Natural killer cell (primary cell): ENCODE data around the gene SLC6A4. TPM values are rescaled to one million over a fixed set of nuclear protein-coding genes. Genes with fewer than 3 reads are reported as not detected.

Experiments
- ATAC-seq, 3 donors: fragments of 150-1000 bp in 2 of 3; fragments of 200-7000 bp in 1 of 3; cut with Tn5 transposase; 1 replicate in 1 of 3; 2 replicates in 2 of 3; pipeline ENCODE4 v1.10.0; 2021; ENCODE audit warnings: mild to moderate bottlenecking in 2 of 3, moderate library complexity in 2 of 3
- DNase-seq, 2 donors: peaks; one replicate each; pipeline versions ENCODE4 v3.0.0 to v3.0.0-alpha.2; 2013 to 2021; ENCODE audit warnings: mixed read lengths in 1 of 2
- H3K27ac ChIP-seq: one replicate; pipeline ENCODE4 v1.5.1; 2013; ENCODE audit warnings: mild to moderate bottlenecking, low read length
- H3K27me3 ChIP-seq: one replicate; pipeline ENCODE4 v1.6.1; 2013; ENCODE audit warnings: low read length; ENCODE audit not compliant: control insufficient read depth, insufficient read depth
- H3K36me3 ChIP-seq: one replicate; pipeline ENCODE4 v1.6.1; 2013; ENCODE audit warnings: low read length; ENCODE audit not compliant: control insufficient read depth, insufficient read depth
- H3K4me1 ChIP-seq: one replicate; pipeline ENCODE4 v1.6.1; 2013; ENCODE audit warnings: low read length; ENCODE audit not compliant: control insufficient read depth, insufficient read depth
- H3K4me3 ChIP-seq: one replicate; pipeline ENCODE4 v1.5.1; 2013; ENCODE audit warnings: low read length
- H3K9me3 ChIP-seq: one replicate; pipeline ENCODE4 v1.6.1; 2013; ENCODE audit warnings: low read length; ENCODE audit not compliant: control insufficient read depth, insufficient read depth
- H3K27ac Mint-ChIP-seq, 2 donors: one replicate each; pipeline ENCODE4 v1.8.0; 2022; ENCODE audit warnings: mild to moderate bottlenecking in 2 of 2, mixed read lengths in 2 of 2, moderate library complexity in 1 of 2
- H3K27me3 Mint-ChIP-seq, 2 donors: one replicate each; pipeline ENCODE4 v1.8.0; 2022; ENCODE audit warnings: low read depth in 2 of 2, mixed read lengths in 2 of 2
- H3K36me3 Mint-ChIP-seq: one replicate; pipeline ENCODE4 v1.8.0; 2022; ENCODE audit warnings: mixed read lengths
- H3K4me1 Mint-ChIP-seq, 2 donors: one replicate each; pipeline ENCODE4 v1.8.0; 2022; ENCODE audit warnings: mixed read lengths in 2 of 2
- H3K4me3 Mint-ChIP-seq: one replicate; pipeline ENCODE4 v1.8.0; 2022; ENCODE audit warnings: mild to moderate bottlenecking, moderate library complexity, mixed read lengths
- H3K9me3 Mint-ChIP-seq, 2 donors: one replicate each; pipeline ENCODE4 v1.8.0; 2022; ENCODE audit warnings: mixed read lengths in 2 of 2
- CTCF ChIP-seq: fragments of 200-600 bp; IDR thresholded peaks from one replicate; pipeline ENCODE4 v1.8.0; 2022; ENCODE audit warnings: antibody characterized with exemption
- whole genome bisulfite sequencing: methylation state at CpG from one replicate; pipeline ENCODE4 v1.1.7; 2013; ENCODE audit warnings: missing lambda C conversion rate; ENCODE audit not compliant: insufficient coverage; 5-methylcytosine and 5-hydroxymethylcytosine counted together
- intact Hi-C: fragments of 100-400 bp; cut with micrococcal nuclease; formaldehyde crosslinking; loops from one replicate; pipeline ENCODE4 v1.14.2; 2022
- total RNA-seq, 4 donors: library from RNA; stranded (reverse); fragments of 120-200 nt in 1 of 4; gene quantifications; one replicate each; pipeline versions ENCODE4 v1.2.3 to v1.2.4, GENCODE V29; 2013 to 2022

The SLC6A4 gene
- total RNA-seq, 3 donors from 2014 or later (not counting 1 experiment from before 2014, with no cell fraction given) = 0.43 to 3.5 (median 0.58) TPM

GRCh38 chr17:30225112-30225511, 10.4 kb downstream of the SLC6A4 start:
- no peak for ATAC-seq
- intact Hi-C loops = no loop called here
- Histone ChIP-seq H3K4me3 (no peak overlapping the region), H3K4me1 (no peaks in the 10 kb centered on the region), H3K27me3 (no peaks in the 10 kb centered on the region), H3K9me3 (no peaks in the 10 kb centered on the region), H3K36me3 (no peaks in the 10 kb centered on the region), H3K27ac (no peak overlapping the region)
- no peaks in the 10 kb centered on the region for H3K4me1 Mint-ChIP-seq
- H3K36me3 Mint-ChIP-seq = no peaks in the 10 kb centered on the region
- H3K9me3 Mint-ChIP-seq = no peaks in the 10 kb centered on the region
- TF ChIP-seq CTCF = no peak
- DNase-seq = no peak
- no peak overlapping the region for H3K4me3 Mint-ChIP-seq
- peaks cover 11 to 15% of the 10 kb centered on the region in 2 donors for H3K27me3 Mint-ChIP-seq
- H3K27ac Mint-ChIP-seq = no peak overlapping the region
- WGBS = 78% methylated on average over 3 of the region's 3 CpGs

- Mint-ChIP-seq H3K27me3 (peaks cover 7 to 11% of the 10 kb centered on the region in 2 donors), H3K4me3 (no peak overlapping the region), H3K27ac (no peak overlapping the region), H3K9me3 (no peaks in the 10 kb centered on the region), H3K36me3 (no peaks in the 10 kb centered on the region), H3K4me1 (no peaks in the 10 kb centered on the region)
- Histone ChIP-seq H3K27me3 (no peaks in the 10 kb centered on the region), H3K9me3 (no peaks in the 10 kb centered on the region), H3K4me1 (no peaks in the 10 kb centered on the region), H3K4me3 (no peak overlapping the region), H3K27ac (no peak overlapping the region), H3K36me3 (no peaks in the 10 kb centered on the region)
- 82% methylated on average over 8 of the region's 8 CpGs for WGBS
- no peak for TF ChIP-seq CTCF
- no peak for DNase-seq
- no peak for ATAC-seq
- intact Hi-C loops = no loop called here
Observed at GRCh38 chr17:30224419-30224960, 11.0 kb downstream of the SLC6A4 start.

DNA sequence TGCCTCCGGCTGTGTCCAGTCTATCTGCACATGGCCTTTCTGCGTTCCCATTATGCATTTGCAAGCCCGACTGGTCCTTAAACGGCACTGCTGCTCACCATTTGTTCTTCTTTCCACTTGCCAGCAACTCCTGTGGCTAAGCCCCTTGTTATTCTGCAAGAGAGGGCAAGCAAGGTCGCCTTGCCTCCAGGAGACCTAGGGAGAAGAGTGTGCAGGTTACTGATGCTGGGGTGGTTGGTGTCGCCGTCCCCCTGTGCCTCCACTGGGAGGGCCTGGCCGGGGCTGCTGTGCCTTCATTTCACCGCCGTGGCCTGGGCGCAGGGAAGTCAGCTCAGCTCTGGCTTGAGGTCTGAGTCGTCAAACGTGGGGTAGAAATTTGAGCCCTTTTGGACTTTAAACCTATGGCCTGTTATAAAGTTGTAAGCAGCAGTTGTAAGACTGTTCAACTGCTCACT, 12.7 kb downstream of the SLC6A4 start:
- Histone ChIP-seq H3K27me3 (no peaks in the 10 kb centered on the region), H3K36me3 (no peaks in the 10 kb centered on the region), H3K9me3 (no peaks in the 10 kb centered on the region), H3K4me1 (no peaks in the 10 kb centered on the region), H3K4me3 (no peak overlapping the region), H3K27ac (no peak overlapping the region)
- H3K4me3 Mint-ChIP-seq = no peak overlapping the region
- peaks cover 7 to 11% of the 10 kb centered on the region in 2 donors for H3K27me3 Mint-ChIP-seq
- no peak for DNase-seq
- H3K9me3 Mint-ChIP-seq = no peaks in the 10 kb centered on the region
- no peak for TF ChIP-seq CTCF
- no peak overlapping the region for H3K27ac Mint-ChIP-seq
- intact Hi-C loops = no loop called here
- WGBS = 92% methylated on average over 13 of the region's 13 CpGs
- H3K36me3 Mint-ChIP-seq = no peaks in the 10 kb centered on the region
- ATAC-seq = no peak
- H3K4me1 Mint-ChIP-seq = no peaks in the 10 kb centered on the region

DNA sequence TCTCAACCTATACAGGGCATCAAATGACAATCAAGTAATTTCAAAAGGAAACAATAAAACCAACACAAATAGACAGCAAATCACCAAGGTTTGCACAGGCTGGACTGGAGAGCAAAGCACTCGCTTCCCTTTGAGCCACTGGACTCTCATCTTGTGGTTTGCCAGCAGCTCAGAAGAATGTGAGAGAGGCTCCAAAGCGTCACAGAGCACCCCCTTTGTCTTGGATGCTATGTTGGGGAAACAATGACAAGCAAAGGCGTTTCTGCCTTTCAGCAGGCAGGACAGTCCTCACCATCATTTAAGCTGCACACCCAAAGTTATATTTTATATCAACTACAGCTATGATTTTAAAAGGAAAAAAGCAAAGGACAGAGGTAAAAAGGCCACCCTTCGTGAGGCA, 13.2 kb downstream of the SLC6A4 start:
- Mint-ChIP-seq H3K27me3 (peaks cover 7 to 11% of the 10 kb centered on the region in 2 donors), H3K4me3 (no peak overlapping the region), H3K36me3 (no peaks in the 10 kb centered on the region), H3K9me3 (no peaks in the 10 kb centered on the region), H3K4me1 (no peaks in the 10 kb centered on the region), H3K27ac (no peak overlapping the region)
- no peak for TF ChIP-seq CTCF
- no peaks in the 10 kb centered on the region for H3K4me1 ChIP-seq
- DNase-seq (no peak), ATAC-seq (no peak)
- WGBS = 79% methylated on average over 4 of the region's 4 CpGs
- no peak overlapping the region for H3K27ac ChIP-seq
- no peaks in the 10 kb centered on the region for H3K27me3 ChIP-seq
- H3K9me3 ChIP-seq = no peaks in the 10 kb centered on the region
- H3K4me3 ChIP-seq = no peak overlapping the region
- H3K36me3 ChIP-seq = no peaks in the 10 kb centered on the region
- intact Hi-C loops = no loop called here
